Smooth muscle cell (in vitro differentiated cells): ENCODE data around the gene TUBGCP6. TPM values are rescaled to one million over a fixed set of nuclear protein-coding genes. Genes with fewer than 3 reads are reported as not detected.

Experiments used
- DNase-seq: peaks from one replicate; lab custom pipeline; 2025; ENCODE audit not compliant: unreplicated experiment; lab: John Stamatoyannopoulos, UW
- H2AFZ ChIP-seq: fragments of 200-600 bp; sonication (generic); 2 replicates; pipeline ENCODE4 v1.6.0; 2016; ENCODE audit warnings: antibody characterized with exemption, low read depth, mild to moderate bottlenecking
- H3F3A ChIP-seq: fragments of 200-600 bp; sonication (generic); 2 replicates; pipeline ENCODE4 v1.6.0; 2017; ENCODE audit warnings: antibody characterized with exemption, low read depth
- H3K27ac ChIP-seq: fragments of 200-600 bp; sonication (generic); 2 replicates; pipeline ENCODE4 v1.5.1; 2016; ENCODE audit warnings: low read depth, mild to moderate bottlenecking
- H3K27me3 ChIP-seq: fragments of 200-600 bp; sonication (generic); 2 replicates; pipeline ENCODE4 v1.6.1; 2016; ENCODE audit warnings: low read depth, mild to moderate bottlenecking
- H3K36me3 ChIP-seq: fragments of 200-600 bp; sonication (generic); 2 replicates; pipeline ENCODE4 v1.5.1; 2016; ENCODE audit warnings: low read depth
- H3K4me1 ChIP-seq: fragments of 200-600 bp; sonication (generic); 2 replicates; pipeline ENCODE4 v1.5.1; 2016; ENCODE audit warnings: low read depth
- H3K4me2 ChIP-seq: fragments of 200-600 bp; sonication (generic); 2 replicates; pipeline ENCODE4 v1.6.0; 2016; ENCODE audit warnings: mild to moderate bottlenecking
- H3K4me3 ChIP-seq: fragments of 200-600 bp; sonication (generic); 2 replicates; pipeline ENCODE4 v1.5.1; 2016; ENCODE audit warnings: mild to moderate bottlenecking
- H3K79me2 ChIP-seq: fragments of 200-600 bp; sonication (generic); 2 replicates; pipeline ENCODE4 v1.6.0; 2016; ENCODE audit warnings: low read depth, mild to moderate bottlenecking
- H3K9ac ChIP-seq: fragments of 200-600 bp; sonication (generic); 2 replicates; pipeline ENCODE4 v1.6.0; 2016; ENCODE audit warnings: low read depth
- H3K9me3 ChIP-seq: fragments of 200-600 bp; sonication (generic); replicated peaks from 2 replicates; pipeline ENCODE4 v1.5.1; 2016; ENCODE audit warnings: low read depth
- H4K20me1 ChIP-seq: fragments of 200-600 bp; sonication (generic); 2 replicates; pipeline ENCODE4 v1.6.0; 2016; ENCODE audit warnings: low read depth
- CTCF ChIP-seq: fragments of 200-600 bp; sonication (generic); IDR thresholded peaks from 2 replicates; pipeline ENCODE4 v1.5.1; 2017; ENCODE audit warnings: borderline replicate concordance, mild to moderate bottlenecking, antibody characterized with exemption; ENCODE audit not compliant: insufficient read depth, poor library complexity, severe bottlenecking
- WGBS: methylation state at CpG from one replicate; pipeline ENCODE4 v1.1.7; 2016; ENCODE audit warnings: low lambda C conversion rate; 5-methylcytosine and 5-hydroxymethylcytosine counted together
- polyA plus RNA-seq: library from polyadenylated mRNA; unstranded; fragments of >200 nt; fragmentation: Nextera tagmentation; extraction: Ambion mirVana; gene quantifications from 2 replicates; pipeline ENCODE4 v1.2.1, GENCODE V29; 2016
- total RNA-seq: library from RNA; depleted of rRNA; stranded (reverse); fragments of >200 nt; gene quantifications from 2 replicates; pipeline ENCODE4 v1.2.3, GENCODE V29; 2014

The TUBGCP6 gene
- total and polyA plus RNA-seq, 2 experiments from 2014 or later, result 10.0 to 22.7 TPM

DNA sequence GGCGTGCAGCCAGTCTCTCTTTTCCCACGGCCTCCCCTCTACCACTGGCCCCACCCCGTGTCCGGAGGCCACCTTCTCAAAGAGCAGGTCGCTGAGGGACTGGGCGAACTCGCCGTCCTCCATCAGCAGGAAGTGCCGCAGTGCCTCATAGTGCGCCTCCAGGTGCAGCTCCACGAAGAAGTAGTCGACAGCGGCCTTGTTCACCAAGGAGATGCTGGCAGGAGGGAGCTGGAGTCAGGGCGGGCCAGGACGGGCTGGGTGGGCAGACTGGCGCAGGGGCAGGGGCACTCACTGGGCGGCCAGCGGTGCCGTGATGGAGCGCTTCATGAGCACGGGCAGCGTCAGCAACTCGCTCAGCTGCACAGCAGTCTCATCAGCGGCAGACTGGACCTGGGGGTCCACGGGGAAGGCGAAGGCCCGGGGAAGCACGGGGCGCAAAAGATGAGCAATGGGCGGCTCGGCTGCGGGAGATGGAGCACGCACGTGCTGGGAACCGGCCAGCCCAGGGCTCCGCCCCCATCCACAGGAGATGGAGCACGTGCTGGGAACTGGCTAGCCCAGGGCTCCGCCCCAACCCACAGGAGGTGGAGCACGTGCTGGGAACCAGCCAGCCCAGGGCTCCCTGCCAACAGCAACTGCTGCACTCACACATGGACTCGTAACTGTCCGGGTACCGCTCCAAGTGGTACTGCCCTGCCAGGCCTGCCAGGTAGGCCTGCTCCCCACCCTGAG lies 25.7 kb downstream of the TUBGCP6 start:
- Histone ChIP-seq H3F3A (no peaks in the 10 kb centered on the region), H3K36me3 (no peaks in the 10 kb centered on the region), H3K4me2 (no peak overlapping the region), H3K9me3 (no peaks in the 10 kb centered on the region), H3K27me3 (no peaks in the 10 kb centered on the region), H3K4me1 (no peaks in the 10 kb centered on the region), H4K20me1 (peaks cover 48% of the 10 kb centered on the region), H2AFZ (no peak overlapping the region), H3K4me3 (no peak overlapping the region), H3K79me2 (peaks cover 3% of the 10 kb centered on the region), H3K9ac (no peak overlapping the region), H3K27ac (no peak overlapping the region)
- TF ChIP-seq CTCF, result no peak
- WGBS, result 92% methylated on average over 38 of the region's 42 CpGs
- DNase-seq, result no peak

DNA sequence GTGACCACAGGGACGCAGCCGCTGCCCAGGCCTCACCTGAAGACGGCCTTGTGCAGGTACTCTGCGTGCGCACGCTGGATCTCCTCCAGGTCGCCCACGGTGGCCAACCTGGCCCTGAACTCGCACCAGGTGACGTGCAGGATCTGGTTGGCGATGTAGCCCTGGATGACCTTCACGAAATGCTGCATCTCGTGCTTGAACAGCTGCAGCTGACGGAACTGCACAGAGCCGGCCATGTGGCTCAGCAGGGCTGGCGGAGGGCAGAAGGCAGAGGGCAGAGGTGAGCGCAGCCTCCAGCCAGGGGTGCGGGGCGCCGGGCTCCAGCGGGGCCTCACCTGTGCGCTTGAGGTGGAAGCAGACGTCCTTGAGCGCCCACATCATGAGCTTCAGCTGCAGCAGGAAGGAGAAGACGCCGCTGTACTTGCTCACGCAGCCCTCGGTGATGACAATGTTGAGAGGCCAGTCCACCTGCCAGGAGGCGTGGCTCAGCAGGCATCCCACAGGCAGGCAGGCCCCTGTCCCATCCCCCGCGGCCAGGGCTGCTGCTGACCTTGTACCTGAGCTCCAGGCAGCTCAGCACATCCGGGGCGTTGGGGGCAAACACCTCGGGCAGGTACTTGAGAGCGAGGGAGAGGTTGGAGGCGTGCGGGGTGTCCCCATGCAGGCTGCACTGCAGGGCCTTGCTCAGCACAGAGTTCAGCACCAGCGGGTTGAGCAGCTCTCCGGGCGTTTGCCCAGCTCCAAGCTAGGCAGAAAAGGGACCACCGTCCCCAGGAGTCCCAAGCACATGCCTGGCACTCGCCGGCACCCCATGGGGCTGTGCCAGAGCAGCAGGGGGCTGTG lies 26.4 kb downstream of the TUBGCP6 start:
- H3K79me2 ChIP-seq, result peaks cover 11% of the 10 kb centered on the region
- no peak overlapping the region for H3K4me2 ChIP-seq
- H3K27ac ChIP-seq, result no peak overlapping the region
- H3K4me1 ChIP-seq, result no peaks in the 10 kb centered on the region
- peaks cover 56% of the 10 kb centered on the region for H4K20me1 ChIP-seq
- TF ChIP-seq CTCF, result no peak
- H3K9ac ChIP-seq, result no peak overlapping the region
- WGBS, result 98% methylated on average over 39 of the region's 43 CpGs
- no peaks in the 10 kb centered on the region for H3K27me3 ChIP-seq
- no peaks in the 10 kb centered on the region for H3K9me3 ChIP-seq
- DNase-seq, result no peak
- H3F3A ChIP-seq, result no peaks in the 10 kb centered on the region
- H2AFZ ChIP-seq, result no peak overlapping the region
- no peaks in the 10 kb centered on the region for H3K36me3 ChIP-seq
- H3K4me3 ChIP-seq, result no peak overlapping the region

DNA sequence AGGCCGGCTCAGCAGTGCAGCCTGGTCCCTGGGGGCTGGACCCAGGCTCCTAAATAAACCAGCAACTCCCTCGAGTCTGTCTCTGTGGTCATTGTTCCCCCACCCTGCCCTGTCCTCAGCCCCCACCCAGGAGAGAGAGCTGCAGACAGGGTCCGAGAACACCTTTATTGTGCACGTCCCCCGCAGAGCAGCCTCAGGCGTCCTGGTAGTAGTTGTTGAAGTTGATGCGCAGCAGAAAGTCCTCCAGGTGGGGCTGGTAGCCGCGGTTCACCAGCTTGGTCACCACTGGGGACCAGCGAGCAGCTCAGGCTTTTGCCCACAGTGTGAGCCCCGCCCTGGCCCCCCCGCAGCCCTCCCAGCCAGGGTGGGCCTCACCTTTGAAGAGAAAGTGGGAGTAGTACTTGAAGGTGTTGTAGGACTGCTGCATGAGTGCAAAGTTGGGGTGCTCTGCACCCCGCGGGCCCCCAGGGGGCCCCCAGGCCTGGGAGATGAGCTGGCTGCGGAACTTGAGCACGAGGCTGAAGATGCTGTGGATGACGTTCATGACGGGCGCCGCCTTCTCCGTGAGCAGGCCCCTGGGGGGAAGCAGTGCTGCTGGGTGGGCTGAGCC lies 27.2 kb downstream of the TUBGCP6 start:
- H3K4me1 ChIP-seq, result no peaks in the 10 kb centered on the region
- H3F3A ChIP-seq, result no peaks in the 10 kb centered on the region
- H3K27me3 ChIP-seq, result no peaks in the 10 kb centered on the region
- TF ChIP-seq CTCF, result no peak
- WGBS, result 94% methylated on average over 21 of the region's 21 CpGs
- H3K9me3 ChIP-seq, result no peaks in the 10 kb centered on the region
- no peaks in the 10 kb centered on the region for H3K36me3 ChIP-seq
- DNase-seq, result no peak
- H4K20me1 ChIP-seq, result peaks cover 63% of the 10 kb centered on the region
- H3K27ac ChIP-seq, result no peak overlapping the region
- no peak overlapping the region for H2AFZ ChIP-seq
- no peak overlapping the region for H3K9ac ChIP-seq
- no peak overlapping the region for H3K4me2 ChIP-seq
- peaks cover 18% of the 10 kb centered on the region for H3K79me2 ChIP-seq
- no peak overlapping the region for H3K4me3 ChIP-seq
